Adrenal gland (tissue), 5 donors: ENCODE results near the gene MEGF11.

Experiments used
- POLR2A ChIP-seq, 2 donors: fragments of 450-650 bp; IDR thresholded peaks; one replicate each; pipeline ENCODE4 v1.6.1; 2017; ENCODE audit warnings: antibody characterized with exemption in 2 of 2, mild to moderate bottlenecking in 2 of 2, moderate library complexity in 1 of 2
- TF ChIP-seq, protein P1 (sequence below), 6 experiments: fragments of 450-650 bp in 4 of 6; fragments of 200-600 bp in 2 of 6; sonication (generic) in 1 of 6; IDR thresholded peaks; 1 replicate in 5 of 6; 2 replicates in 1 of 6; pipeline versions ENCODE4 v1.5.1 to v1.8.0; 2016 to 2021; ENCODE audit warnings: antibody characterized with exemption in 6 of 6, mild to moderate bottlenecking in 2 of 6, moderate library complexity in 1 of 6
- donor health status: DM: no; HTN: no; CAD: no.

DNA sequence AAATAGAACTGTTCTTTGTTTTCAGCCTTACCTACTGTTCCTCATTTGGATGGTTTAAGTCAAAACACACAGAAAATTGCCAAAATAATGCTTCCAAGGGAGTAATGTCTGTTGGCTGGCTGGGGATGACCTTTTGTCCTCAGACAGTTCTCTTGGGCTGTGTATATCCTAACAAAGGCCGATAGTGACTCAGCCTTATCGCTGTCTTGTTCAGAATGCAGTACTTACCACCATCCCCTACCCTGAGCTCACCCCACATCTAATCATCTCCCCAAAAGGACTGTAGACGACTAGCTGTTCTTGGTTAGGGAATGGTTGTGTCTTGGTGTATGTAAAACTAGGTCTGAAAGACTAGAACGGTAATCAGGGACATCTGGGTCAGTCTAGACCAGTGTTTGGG lies 349.2 kb downstream of the MEGF11 start:
- TF ChIP-seq, protein P1, sequence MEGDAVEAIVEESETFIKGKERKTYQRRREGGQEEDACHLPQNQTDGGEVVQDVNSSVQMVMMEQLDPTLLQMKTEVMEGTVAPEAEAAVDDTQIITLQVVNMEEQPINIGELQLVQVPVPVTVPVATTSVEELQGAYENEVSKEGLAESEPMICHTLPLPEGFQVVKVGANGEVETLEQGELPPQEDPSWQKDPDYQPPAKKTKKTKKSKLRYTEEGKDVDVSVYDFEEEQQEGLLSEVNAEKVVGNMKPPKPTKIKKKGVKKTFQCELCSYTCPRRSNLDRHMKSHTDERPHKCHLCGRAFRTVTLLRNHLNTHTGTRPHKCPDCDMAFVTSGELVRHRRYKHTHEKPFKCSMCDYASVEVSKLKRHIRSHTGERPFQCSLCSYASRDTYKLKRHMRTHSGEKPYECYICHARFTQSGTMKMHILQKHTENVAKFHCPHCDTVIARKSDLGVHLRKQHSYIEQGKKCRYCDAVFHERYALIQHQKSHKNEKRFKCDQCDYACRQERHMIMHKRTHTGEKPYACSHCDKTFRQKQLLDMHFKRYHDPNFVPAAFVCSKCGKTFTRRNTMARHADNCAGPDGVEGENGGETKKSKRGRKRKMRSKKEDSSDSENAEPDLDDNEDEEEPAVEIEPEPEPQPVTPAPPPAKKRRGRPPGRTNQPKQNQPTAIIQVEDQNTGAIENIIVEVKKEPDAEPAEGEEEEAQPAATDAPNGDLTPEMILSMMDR (IDR thresholded peaks at IDR 0.05): no peak
- TF ChIP-seq POLR2A (IDR thresholded peaks at IDR 0.05): no peak
